GM21360 (cell line): Measurements from ENCODE around the gene TMEM222.

ENCODE experiments used
- ATAC-seq: cut with Tn5 transposase; IDR thresholded peaks from one replicate; pipeline ENCODE4 v1.9.1; 2021; ENCODE audit warnings: mild to moderate bottlenecking, moderate library complexity; ENCODE audit not compliant: unreplicated experiment

TMEM222 gene

DNA sequence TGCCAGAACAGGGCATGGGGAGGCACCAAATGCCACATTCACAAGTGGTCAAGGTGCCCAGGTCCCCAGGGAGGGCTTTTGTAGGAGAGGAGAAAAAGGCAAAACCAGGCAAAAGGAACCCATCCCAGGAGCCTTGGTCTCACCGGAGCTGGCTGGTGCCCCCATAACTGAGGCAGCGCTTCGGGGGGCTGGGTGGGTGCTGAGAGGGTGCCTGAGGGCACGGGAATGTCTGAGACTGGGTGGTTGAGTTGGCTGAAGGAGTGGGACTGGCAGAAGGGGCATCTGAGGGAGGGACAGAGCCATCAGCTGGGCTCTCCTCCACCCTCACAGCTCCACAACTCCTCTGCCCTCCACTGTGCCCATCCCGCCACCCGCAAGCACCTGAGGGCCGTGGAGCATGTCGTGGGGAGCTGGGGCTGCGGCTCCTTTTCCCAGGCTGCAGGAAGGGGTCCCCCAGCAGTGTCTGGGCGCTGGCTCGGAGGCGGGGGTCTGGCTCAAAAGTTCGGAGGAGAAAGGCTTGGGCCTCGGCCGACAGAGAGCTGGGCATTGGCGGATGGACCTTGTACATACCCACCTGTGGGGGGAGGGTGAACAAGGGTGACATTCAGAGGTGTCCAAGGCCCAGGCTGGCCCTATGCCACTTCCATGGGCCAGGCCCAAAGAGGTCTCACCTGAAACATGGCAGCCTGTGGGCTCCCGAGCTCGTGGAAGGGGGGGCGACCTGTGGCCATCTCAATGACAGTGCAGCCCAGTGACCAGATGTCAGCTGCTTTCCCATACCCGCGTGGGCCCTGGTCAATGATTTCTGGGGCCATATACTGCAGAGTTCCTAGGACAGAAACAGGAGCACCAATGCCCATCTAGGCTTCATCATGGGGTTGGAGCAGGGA, 36.3 kb downstream of the TMEM222 start:
- ATAC-seq: no peak

DNA sequence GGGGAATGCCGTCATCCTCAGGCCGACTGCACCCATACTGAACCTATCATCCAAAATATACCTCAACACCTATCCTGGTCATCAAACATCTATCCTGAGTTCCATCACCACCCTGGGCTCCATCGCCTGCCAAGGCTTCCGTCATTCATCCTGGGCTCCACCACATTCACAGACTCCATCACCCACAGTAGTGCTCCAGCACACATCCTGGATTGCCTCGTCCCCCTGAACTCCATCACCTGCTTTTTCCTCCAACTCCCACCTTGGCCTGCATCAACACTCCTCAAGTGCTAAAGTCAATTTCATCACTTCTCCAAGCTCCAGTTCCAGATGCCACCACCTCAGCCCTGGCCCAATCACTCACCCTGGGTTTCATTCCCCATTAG, 37.0 kb downstream of the TMEM222 start:
- no peak for ATAC-seq

DNA sequence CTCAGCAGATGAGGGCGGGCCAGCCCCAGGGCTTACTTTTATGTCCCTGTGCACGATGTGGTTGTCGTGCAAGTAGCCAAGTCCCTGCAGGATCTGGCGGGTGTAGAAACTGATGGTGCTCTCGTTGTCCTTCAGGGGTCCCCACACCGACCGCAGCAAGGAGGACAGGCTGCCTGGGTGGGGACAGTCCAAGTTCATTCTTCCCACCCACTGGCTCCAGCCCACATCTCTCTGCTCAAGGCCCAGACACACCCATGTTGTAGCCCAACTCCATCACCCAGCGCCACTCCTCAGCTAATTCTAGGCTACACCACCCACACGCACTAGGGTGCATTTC, 37.8 kb downstream of the TMEM222 start:
- ATAC-seq: no peak

DNA sequence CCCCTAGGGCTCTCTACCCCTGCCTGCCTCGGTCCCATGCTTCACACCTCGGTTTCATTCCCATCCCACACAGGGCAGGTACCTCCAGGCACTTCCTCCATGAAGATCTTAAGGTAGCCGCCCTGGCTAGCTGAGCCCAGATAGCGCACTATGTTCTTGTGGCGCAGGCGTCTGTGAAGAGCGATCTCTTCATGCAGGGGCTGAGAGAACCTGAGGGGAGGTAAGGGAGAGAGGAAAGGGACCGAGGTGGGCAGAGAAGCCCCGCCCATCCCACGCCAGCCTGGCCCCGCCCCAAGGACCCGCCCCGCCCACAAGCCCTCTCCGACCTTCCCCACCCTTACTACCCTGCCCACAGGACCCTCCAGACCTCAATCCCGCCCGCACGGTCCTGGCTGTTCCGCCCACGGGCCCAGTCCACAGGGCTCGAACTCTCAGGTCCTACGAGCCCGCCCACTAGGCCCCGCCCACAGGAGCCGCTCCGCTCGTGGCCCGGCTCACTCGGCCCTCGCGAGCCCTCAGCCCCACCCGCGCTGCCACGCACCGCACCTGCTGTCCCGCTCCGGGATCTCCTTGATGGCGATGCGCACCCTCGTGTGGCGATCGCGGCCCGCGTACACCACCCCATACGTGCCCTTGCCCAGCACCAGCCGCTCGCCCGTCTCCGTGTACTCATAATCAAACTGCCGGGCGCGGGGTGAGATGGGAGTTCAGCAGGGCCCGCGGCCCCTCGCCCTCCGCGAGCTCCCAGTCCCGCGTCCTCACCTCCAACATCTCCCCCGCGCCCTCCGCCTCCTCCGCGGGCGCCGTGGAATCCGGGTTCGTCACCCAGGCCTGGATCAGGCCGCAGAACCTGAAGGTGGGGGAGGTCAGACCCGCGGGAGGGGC, 38.4 kb downstream of the TMEM222 start:
- ATAC-seq: no peak

DNA sequence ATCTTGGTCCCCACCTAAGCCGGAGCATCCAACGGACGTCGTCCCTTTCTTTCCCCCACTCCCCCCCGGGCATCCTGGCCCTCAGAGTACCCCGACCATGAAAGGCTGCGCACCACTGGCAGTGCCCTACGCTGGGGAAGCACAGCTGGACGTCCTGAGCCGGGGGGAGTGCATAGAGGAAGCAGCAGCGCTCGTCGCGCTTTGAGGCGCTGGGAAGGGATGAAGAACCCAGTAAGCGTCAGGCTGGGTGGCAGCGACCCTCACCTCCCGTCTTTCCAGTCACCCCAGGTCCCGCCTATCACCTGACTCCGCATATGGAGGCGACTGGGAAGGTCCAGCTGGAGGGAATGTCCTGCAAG, 39.1 kb downstream of the TMEM222 start:
- no peak for ATAC-seq

DNA sequence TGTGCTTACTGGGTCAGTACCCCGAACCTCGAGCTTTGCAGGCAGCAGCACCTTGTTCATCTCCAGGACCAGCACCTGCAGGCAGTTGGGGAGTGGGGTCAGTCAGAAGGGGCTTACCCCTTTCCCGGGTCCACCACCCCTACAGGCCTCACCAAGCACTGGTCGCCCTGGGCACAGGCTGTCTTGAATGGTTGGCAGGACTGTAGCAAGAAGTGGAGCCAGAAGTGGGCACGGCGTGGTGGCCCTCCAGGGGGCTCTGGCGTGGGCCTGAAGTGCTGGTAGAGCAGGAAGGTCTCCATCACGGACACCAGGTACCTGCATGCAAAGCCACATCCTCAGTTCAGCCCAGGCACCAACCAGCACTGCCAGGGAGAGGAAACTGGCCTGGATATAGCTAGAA, 39.6 kb downstream of the TMEM222 start:
- no peak for ATAC-seq

DNA sequence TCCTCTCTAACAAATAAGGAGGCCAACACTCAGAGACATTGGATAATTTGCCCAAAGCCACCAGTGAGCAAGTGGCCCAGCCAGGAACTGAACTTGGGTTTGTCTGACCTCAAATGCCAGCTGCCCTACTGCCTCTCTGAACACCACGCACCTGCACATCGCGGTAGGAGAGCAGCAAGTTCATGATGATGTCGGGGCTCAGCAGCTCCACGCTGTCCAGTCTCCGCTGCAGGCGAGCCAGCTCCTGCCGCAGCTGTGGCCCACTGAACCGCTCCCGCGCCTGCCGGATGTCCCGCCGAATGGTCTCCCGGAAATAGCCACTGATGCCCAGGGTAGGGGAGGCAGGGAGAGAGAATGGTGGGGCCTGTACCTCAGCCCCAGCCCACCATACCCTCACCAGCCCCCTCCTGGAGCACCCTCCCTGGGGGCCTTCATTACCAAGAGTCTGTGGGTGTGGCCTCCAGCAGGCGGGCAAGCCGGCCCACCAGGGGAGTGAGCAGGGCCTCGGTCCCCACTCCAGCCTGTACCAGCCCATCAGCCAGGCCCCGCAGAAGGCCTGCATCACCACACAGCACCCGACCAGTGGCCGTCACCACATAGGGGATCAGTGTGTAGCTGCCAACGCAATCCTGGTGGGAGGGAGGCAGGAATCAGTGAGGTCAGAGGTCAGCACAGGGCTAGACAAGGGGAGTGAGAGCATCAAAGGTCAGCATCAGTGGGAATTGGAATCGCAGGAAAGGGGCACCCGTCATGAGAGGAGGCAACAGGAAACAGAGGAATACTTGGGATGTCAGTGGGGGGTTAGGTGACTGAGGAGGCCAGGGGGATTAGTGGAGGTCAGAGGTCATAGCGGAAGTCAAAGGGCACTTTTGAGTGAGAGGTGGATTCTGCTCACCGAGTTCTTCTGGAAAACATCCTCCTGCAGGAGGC, 42.1 kb downstream of the TMEM222 start:
- ATAC-seq: no peak

DNA sequence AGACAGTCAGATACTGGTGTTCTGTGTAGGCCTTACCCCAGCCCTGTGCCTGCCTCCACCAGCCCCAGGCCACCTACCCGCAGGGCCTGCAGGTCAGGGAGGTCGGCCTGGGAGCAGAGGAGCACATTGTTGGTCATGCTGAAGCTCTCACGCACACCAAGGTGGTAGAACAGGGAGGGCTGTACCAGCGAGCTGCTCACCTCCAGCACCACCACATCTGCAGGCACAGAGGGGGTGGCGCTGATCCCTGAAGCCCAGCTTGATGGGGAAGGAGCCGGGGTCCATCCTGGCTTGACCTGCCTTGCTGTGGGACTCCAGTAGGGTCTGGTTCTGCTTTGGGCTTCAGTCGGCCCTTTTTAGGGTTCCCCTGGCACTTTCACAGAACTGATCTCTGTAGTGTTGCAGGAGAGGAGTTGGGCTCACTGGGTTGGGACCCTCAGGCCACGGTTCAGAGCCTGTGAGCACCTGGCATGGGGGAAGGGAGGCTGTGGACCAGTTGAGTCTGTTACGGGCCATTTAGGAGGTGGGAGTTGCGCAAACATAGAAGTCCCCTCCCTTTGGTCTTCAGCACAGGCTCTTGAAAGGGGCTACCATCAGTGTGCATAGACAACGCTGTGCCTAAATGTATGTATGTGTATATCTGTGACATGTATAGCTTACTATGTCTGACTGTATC, 42.9 kb downstream of the TMEM222 start:
- ATAC-seq: no peak

DNA sequence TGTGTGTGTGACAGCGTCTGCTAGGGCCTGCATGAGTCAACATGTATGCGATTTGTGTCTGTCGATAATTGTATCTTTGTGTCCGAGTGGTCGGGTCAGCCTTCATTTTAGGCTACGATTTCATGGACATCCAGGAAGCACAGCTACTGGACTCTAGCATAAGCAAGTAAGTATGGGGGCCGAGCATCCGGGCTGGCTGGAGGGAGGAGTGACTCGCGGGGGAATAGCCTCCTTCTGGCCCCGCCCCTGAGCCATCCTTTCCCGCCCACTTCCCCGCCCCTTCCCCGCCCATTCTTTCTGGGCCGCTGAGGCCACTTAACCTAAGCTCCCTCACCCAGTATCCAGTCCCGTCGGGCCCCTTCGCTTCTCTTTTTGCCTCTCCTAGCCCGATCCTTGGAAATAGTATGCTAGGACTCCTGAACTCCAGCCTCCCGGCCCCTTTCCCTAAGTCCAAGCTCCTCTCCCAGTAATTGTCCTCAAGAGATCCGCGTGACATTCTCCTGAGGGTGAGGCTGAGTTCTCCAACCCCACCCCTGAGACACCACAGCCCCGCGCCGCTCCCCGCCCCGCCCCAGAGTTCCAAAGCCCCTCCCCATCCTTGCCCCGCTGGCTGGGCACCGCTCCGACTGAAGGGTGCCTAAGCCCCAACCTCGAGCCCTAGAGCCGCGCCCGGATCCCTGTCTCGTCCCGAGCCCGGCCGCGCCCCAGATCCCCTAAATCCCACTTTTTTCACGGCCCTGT, 43.6 kb downstream of the TMEM222 start:
- peak; percentile 30 for ATAC-seq

DNA sequence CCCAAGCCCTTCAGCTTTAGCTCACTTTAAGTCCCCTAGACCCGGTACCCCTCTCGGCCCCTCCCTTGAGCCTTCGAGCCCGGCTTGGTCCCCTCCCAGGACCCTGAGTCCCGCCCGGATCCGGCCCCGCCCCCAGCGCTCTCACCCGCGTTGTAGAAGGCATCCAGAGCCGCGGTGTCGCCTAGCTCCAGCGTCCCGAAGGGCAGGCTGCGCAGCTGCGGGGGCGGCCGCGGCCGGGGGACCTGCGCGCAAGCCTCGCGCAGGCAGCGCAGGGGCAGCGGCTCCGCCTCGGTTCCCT, 44.1 kb downstream of the TMEM222 start:
- ATAC-seq: peak; percentile 37

DNA sequence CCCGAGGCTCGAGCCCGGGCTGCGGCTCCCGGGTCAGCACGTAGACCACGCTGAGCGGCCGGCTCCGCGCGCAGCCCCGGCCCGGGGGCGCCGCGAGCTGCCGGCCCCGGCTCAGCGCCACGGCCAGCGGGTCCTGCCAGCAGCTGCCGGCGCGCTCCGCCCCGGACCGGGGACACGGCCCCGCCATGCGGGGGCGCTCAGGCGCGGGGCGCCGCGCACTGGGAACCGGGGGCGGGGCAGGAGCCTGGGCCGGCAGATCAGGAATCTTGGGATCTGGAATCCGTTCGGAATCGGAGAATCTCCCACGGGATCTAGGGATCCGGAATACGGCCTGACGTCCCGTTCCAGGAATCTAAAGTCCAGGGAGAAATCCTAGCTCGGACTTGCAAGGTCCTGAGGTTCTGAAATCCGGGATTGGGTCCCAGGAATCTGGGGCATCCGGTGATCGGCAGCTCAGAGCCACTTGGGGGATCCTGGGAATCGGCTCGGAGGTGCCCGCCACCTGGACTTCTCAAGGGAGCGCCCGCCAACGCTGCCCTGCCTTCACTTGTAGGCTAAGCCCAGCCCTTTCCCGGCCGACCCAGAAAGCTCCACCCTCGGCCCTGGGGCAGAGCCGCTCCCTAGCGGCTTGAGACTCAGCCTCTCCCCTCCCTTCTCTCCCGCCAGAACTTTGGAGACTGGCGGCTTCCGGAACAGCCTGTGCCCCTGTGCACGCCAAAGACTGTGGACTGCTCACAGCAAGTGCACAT, 44.6 kb downstream of the TMEM222 start, which contains the start of gene MAP3K6:
MAP3K6 (minus strand) TSS at position 551 of the 749 bp plus-strand sequence; CDS start at position 187, 364 bp downstream.
- ATAC-seq: peak; percentile 42

DNA sequence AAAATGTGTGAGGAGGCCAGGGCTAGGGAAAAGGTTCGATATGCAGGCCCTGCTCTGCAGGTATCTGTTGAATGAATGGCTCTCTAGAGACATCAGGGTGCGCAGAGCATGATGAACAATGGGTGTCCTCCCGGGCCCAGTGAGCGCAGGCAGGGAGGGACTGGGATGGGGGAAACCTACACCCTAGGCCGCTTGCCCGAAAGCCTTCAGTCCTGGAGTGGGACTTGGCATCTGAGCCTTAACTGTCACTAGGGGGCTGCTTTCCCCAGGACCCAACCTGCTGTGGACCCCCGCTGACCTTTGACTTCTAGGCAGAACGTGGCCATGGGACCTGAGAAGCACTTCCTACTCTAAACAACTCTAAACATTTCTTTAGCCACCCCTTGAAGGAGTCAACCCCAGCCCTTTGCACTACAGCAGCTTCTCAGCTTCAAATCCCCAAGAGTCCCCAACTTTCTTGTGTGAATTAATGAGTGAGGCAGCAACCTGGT, 45.2 kb downstream of the TMEM222 start:
- no peak for ATAC-seq

DNA sequence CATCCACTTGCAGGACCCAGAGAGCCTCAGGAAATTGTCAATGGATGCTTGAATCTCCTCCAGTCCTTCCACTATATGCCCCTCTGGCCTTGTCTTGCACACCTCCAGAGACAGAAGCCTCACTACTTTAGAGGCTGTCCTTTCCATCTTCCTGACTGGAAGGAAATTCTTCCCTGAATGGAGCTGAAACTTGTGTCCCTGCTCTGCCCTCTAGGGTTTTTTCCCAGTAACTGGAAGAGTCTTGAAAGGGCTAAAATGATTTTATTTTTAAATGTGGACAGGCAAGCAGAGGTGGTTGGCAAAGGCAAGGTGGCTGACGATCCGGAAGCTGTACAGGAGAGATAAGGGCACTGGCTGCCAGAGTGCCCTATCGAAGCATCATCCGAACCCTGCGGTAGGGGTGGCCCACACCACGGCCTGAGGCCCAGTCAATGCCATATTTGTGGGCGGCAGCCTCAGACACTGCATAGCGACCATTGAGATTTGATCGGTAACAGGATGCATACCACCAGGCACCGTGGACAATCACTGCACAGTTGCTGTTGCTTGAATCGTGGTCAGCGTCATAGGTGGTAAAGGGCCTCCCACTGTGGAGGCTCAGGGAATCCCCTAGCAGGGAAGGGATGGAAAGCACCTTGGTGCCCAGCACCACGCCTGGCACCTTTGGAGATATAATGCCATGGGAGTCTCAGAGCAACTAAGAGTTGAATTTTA, 47.1 kb downstream of the TMEM222 start:
- no peak for ATAC-seq

DNA sequence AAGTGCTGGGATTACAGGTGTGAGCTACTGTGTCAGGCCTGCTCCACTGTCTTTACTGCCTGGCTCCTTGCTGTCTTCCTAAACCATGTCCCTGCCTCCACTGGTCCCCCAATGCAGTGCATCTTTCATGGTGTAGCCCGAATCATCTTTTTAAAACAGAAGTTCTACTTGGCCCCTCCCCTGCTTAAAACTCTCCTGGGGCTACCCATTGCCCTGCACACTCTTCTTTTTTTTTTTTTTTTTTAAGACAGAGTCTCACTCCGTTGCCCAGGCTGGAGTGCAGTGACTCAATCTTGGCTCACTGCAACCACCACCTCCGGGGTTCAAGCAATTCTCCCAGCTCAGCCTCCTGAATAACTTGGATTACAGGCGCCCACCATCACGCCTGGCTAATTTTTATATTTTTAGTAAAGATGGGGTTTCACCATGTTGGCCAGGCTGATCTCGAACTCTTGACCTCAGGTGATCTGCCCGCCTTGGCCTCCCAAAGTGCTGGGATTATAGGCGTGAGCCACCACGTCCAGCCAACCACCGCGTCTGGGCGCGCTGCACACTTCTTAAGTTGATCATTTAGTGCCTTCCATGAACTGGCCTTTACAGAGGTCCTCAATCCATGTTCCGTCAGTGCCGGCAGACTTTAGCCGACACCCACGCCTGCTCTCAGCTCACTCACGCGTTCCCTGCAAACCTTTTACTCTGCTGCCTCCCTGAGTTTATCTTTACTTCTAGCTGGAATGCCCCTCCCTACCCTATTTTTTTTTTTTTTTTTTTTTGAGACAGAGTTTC, 50.3 kb downstream of the TMEM222 start:
- no peak for ATAC-seq

DNA sequence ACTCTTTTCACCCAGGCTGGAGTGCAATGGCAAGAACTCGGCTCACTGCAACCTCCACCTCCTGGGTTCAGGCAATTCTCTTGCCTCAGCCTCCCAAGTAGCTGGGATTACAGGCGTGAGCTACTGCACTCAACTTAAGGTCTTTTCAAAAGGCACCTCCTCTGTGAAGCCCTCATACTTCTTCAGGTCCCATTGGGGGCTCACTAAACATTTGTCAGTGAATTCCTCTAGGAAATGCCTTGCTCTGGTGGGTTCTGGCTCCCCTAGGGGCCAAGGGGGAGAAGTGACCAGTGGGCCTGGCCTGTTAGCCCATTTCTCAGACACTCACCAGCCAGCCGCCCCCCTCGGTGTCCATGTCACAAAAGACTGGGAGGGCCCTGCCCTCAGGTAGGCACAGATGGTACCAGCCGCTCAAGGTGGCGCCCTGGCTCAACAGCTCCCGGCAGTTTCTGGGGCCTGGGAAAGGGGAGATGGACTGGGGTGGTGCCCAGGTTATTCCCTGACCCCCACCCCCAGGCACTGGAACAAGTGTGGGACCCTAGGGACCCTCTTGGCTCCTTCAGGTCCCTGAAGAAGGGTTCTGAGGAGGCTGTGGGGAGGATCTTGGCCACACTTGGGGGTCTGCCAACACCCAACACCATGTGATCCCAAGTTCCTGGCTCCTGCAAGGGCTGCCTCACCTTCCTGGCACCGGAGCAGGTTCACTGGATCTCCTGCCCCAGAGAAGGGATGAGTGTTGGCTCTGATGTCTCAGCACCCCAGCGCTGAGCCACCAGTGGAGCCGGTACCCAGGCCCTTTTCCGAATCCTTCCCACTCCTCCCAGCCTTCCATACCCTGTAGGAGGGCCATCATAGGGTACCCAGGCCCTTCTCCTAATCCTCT, 51.1 kb downstream of the TMEM222 start:
- ATAC-seq: no peak

DNA sequence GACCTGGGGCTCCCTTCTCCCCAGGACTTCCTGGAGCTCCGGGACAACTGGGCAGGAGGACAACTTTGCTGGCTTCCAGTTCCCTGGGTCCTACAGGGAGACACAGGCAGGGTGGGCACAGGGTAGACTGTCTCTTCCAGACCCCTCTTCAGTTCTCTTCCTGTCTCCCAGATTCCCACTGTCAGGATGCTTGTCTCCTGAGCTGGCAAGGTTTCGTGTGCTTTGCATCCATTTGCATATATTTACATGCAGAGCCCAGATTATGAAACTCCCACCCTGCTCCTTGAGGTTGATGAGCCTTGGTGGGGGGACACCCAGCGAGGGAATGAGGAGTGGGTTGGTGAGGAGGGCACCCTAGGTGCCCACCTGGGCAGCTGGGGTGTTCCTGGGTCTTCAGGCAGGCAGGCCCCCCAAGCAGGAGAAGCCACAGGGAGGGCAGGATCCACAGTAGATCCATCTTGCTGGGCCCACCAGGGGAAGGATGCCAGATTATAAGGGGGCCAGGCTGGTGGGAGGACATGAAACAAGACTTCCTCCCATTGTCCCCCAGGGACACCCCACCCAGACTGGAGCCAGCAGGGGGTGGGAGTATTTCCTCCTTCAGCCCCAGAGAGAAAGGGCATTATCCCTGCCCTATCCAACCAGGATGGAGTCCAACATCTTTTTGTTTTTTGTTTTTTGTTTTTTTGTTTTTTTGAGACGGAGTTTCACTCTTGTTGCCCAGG, 52.6 kb downstream of the TMEM222 start, which contains the start of gene FCN3:
FCN3 (minus strand) TSS at position 463 of the 725 bp plus-strand sequence; CDS start at position 457, 6 bp downstream.
- no peak for ATAC-seq
